ENCODE measurements around the gene C6orf47. TPM values are rescaled to one million over a fixed set of nuclear protein-coding genes. Genes with fewer than 3 reads are reported as not detected.

Gene C6orf47
- total and polyA plus RNA-seq, 4 donors = 2.0 to 10.8 (median 7.4) TPM

DNA sequence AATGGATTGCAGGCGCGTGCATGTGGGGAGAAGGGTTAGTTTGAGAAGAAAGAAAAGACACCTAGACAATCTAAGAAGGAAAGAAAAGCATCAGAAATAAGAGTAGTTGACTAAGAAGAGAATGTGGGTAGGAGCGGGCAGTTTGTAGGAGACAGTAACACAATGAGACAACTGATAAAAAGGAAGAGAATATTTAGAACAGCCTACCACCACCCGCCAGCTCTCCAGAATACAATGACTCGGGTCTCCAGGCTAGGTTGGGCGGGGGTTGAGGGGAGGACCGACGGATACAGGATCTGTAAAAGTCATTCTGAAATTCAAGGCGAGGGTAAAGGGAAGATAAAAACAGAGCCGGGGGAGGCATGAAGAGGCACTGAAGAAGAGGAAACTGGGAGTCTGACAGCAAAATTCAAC lies 41.8 kb upstream of the C6orf47 start:
- Histone ChIP-seq H3K4me3 (ENCODE audit: low read depth in 1 of 3, low read length in 3 of 3) (peak overlapping the region; percentile 72 to 96 (median 73)), H3K4me1 (ENCODE audit: control insufficient read depth in 4 of 4, insufficient read depth in 4 of 4, low read length in 3 of 4) (peaks cover 0 to 17% (median 14%) of the 10 kb centered on the region in 4 donors), H3K36me3 (ENCODE audit: control insufficient read depth in 4 of 4, insufficient read depth in 3 of 4, low read depth in 1 of 4, low read length in 3 of 4) (peaks cover 0 to 7% (median 4%) of the 10 kb centered on the region in 4 donors), H3K9me3 (ENCODE audit: control insufficient read depth in 4 of 4, low read length in 3 of 4) (no peaks in the 10 kb centered on the region), H3K9ac (ENCODE audit: low read depth in 1 of 2, low read length in 2 of 2) (peak overlapping the region; percentile 85 to 98), H3K27me3 (ENCODE audit: control insufficient read depth in 4 of 4, insufficient read depth in 4 of 4, low read length in 3 of 4) (no peaks in the 10 kb centered on the region), H3K27ac (ENCODE audit: low read depth in 1 of 2, low read length in 2 of 2) (peak overlapping the region; percentile 94)
- no peak for DNase-seq (ENCODE audit: low spot score)
- TF ChIP-seq GABPA (IDR thresholded peaks at IDR 0.05 in 1 of 2, conservative IDR thresholded peaks at IDR 0.05 in 1 of 2) (no peak), FOXA1 (IDR thresholded peaks at IDR 0.05) (no peak), HNF4A (conservative IDR thresholded peaks at IDR 0.05) (no peak)
- TF ChIP-seq, protein P1, sequence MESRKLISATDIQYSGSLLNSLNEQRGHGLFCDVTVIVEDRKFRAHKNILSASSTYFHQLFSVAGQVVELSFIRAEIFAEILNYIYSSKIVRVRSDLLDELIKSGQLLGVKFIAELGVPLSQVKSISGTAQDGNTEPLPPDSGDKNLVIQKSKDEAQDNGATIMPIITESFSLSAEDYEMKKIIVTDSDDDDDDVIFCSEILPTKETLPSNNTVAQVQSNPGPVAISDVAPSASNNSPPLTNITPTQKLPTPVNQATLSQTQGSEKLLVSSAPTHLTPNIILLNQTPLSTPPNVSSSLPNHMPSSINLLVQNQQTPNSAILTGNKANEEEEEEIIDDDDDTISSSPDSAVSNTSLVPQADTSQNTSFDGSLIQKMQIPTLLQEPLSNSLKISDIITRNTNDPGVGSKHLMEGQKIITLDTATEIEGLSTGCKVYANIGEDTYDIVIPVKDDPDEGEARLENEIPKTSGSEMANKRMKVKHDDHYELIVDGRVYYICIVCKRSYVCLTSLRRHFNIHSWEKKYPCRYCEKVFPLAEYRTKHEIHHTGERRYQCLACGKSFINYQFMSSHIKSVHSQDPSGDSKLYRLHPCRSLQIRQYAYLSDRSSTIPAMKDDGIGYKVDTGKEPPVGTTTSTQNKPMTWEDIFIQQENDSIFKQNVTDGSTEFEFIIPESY (IDR thresholded peaks at IDR 0.05) = no peak
- TF ChIP-seq, protein P2, sequence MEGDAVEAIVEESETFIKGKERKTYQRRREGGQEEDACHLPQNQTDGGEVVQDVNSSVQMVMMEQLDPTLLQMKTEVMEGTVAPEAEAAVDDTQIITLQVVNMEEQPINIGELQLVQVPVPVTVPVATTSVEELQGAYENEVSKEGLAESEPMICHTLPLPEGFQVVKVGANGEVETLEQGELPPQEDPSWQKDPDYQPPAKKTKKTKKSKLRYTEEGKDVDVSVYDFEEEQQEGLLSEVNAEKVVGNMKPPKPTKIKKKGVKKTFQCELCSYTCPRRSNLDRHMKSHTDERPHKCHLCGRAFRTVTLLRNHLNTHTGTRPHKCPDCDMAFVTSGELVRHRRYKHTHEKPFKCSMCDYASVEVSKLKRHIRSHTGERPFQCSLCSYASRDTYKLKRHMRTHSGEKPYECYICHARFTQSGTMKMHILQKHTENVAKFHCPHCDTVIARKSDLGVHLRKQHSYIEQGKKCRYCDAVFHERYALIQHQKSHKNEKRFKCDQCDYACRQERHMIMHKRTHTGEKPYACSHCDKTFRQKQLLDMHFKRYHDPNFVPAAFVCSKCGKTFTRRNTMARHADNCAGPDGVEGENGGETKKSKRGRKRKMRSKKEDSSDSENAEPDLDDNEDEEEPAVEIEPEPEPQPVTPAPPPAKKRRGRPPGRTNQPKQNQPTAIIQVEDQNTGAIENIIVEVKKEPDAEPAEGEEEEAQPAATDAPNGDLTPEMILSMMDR (IDR thresholded peaks at IDR 0.05; ENCODE audit: low read depth, low read length, missing input control) = no peak
- WGBS = under 1% methylated on average over 10 of the region's 10 CpGs

DNA sequence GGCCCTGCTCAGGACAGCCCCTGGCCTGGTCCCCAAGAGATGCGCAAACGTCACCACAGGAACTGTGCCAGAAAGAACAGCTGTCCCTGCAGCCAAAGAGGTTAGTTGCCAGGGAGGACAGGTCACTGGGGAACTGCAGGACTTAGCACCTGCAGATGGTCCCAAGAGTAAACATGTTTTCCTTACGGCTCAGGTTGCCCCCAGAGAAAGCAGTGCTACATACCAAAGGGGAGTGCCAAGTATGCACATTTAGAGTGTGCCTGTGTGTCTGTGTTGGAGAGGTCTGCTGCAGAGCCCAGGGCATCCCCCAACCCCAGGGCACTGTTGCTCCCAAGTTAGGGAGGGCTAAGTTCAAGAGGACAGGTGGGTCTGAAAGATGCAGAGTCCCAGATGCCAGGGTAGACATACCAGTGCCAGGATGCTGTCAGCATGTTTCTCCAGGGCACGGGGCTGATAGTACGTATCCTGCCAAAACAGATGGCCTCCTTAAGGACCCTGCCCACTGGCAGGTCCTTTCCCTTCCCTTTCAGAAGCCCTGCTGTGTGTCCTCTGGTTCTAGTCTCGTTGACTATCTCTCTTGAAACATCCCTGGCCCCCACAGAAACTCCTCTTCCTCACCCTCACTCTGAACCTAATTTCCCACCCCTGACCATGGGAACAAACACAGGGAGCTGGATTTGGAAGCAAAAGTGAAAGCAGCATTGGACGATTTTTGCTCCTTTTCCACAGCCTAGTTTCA lies 41.3 kb upstream of the C6orf47 start:
- Histone ChIP-seq H3K27me3 (ENCODE audit: control insufficient read depth in 4 of 4, insufficient read depth in 4 of 4, low read length in 3 of 4) (no peaks in the 10 kb centered on the region), H3K36me3 (ENCODE audit: control insufficient read depth in 4 of 4, insufficient read depth in 3 of 4, low read depth in 1 of 4, low read length in 3 of 4) (peaks cover 2 to 7% (median 5%) of the 10 kb centered on the region in 4 donors), H3K9ac (ENCODE audit: low read depth in 1 of 2, low read length in 2 of 2) (peak overlapping the region; percentile 85 to 98), H3K27ac (ENCODE audit: low read depth in 1 of 2, low read length in 2 of 2) (peak overlapping the region; percentile 94), H3K9me3 (ENCODE audit: control insufficient read depth in 4 of 4, low read length in 3 of 4) (no peaks in the 10 kb centered on the region), H3K4me3 (ENCODE audit: low read depth in 1 of 3, low read length in 3 of 3) (peak overlapping the region; percentile 72 to 96 (median 73)), H3K4me1 (ENCODE audit: control insufficient read depth in 4 of 4, insufficient read depth in 4 of 4, low read length in 3 of 4) (peaks cover 0 to 17% (median 14%) of the 10 kb centered on the region in 4 donors)
- no peak for DNase-seq (ENCODE audit: low spot score)
- TF ChIP-seq FOXA2 (IDR thresholded peaks at IDR 0.05) (no peak), JUND (IDR thresholded peaks at IDR 0.05) (no peak)
- TF ChIP-seq, protein P3, sequence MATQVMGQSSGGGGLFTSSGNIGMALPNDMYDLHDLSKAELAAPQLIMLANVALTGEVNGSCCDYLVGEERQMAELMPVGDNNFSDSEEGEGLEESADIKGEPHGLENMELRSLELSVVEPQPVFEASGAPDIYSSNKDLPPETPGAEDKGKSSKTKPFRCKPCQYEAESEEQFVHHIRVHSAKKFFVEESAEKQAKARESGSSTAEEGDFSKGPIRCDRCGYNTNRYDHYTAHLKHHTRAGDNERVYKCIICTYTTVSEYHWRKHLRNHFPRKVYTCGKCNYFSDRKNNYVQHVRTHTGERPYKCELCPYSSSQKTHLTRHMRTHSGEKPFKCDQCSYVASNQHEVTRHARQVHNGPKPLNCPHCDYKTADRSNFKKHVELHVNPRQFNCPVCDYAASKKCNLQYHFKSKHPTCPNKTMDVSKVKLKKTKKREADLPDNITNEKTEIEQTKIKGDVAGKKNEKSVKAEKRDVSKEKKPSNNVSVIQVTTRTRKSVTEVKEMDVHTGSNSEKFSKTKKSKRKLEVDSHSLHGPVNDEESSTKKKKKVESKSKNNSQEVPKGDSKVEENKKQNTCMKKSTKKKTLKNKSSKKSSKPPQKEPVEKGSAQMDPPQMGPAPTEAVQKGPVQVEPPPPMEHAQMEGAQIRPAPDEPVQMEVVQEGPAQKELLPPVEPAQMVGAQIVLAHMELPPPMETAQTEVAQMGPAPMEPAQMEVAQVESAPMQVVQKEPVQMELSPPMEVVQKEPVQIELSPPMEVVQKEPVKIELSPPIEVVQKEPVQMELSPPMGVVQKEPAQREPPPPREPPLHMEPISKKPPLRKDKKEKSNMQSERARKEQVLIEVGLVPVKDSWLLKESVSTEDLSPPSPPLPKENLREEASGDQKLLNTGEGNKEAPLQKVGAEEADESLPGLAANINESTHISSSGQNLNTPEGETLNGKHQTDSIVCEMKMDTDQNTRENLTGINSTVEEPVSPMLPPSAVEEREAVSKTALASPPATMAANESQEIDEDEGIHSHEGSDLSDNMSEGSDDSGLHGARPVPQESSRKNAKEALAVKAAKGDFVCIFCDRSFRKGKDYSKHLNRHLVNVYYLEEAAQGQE (IDR thresholded peaks at IDR 0.05) = no peak
- TF ChIP-seq, protein P1 (IDR thresholded peaks at IDR 0.05) = no peak
- TF ChIP-seq, protein P4, sequence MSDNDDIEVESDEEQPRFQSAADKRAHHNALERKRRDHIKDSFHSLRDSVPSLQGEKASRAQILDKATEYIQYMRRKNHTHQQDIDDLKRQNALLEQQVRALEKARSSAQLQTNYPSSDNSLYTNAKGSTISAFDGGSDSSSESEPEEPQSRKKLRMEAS (IDR thresholded peaks at IDR 0.05) = no peak
- WGBS = 24% methylated on average over 7 of the region's 7 CpGs

Data from liver (tissue), 9 donors.